Stimulated activated CD4-positive, alpha-beta T cell treated with anti-CD3 and anti-CD28 coated beads, TNF-alpha, amount 100 ng/mL, for 4 hours (primary cell): ENCODE results near the gene LIPE.
A peak's percentile ranks its signal among the peaks of the same experiment; 100 is the strongest.

ENCODE experiments used
- DNase-seq, 3 experiments: peaks; one replicate each; pipeline ENCODE4 v3.0.0-alpha.2; 2020; ENCODE audit warnings: low read depth in 3 of 3

LIPE gene

DNA sequence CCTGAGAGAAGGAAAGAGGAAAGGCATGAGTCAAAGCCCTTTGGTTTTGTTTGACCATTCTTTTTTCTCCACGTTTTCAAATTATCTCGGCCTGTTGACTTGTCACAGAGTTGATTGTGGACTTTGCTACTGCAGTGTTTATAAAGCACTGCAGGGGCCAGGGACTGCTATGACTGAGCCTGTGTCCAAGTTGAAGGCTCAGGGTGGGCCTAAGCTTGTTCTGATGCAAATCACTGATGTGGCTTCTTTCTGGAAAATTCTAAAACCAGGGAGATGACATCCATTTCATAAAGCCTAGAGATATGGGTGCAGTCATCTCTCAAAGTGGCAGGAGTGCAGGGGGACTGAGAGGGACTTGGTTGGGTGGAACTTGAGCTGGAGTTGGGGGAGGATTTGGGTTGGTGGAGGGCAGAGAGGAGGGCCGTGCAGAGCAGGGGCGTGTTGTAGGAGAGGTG is 16.8 kb upstream of the LIPE start:
- DNase-seq: no peak

DNA sequence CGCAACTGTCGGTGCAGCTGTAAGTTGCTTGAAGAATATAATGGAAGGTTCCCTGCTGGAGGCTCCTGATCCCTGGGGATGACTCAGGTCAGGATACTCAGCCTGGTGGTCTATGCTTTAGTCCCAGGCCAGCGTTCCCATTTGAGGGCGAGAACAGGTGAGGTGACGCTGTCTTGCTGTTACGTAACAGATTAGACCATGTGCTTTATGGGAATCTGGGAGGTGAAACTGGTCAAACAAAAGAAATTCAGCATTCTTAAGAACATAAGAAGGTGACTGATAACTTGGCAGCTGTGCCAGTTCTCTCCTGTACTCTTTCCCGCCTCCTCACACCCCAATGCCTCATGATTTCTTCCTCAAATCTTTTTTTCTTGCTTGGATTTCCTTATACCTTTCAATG is 15.6 kb upstream of the LIPE start, which contains the start of gene CXCL17:
CXCL17 (minus strand) TSS at position 114 of the 400 bp plus-strand sequence. CDS start 114 bp downstream, outside the sequence.
- no peak for DNase-seq

DNA sequence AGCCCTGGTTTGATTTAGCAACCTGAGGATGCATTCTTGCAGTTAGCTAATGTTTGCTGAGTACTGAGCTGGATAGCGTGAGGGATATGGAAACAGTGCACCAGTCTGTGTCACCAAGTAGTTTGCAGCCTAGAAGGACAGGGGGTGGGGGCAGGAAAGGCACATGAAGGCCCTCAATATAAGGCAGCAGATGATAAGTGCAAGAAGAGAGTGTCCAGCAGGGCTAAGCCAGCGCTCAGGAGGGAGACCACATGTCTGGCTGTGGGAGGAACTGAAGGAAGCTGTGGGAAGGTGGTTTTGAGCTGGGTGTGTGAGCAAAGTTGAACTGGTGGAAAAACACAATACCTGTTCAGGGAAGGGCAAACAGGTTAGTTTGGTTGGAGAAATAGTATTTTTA is 13.9 kb upstream of the LIPE start:
- DNase-seq: no peak

DNA sequence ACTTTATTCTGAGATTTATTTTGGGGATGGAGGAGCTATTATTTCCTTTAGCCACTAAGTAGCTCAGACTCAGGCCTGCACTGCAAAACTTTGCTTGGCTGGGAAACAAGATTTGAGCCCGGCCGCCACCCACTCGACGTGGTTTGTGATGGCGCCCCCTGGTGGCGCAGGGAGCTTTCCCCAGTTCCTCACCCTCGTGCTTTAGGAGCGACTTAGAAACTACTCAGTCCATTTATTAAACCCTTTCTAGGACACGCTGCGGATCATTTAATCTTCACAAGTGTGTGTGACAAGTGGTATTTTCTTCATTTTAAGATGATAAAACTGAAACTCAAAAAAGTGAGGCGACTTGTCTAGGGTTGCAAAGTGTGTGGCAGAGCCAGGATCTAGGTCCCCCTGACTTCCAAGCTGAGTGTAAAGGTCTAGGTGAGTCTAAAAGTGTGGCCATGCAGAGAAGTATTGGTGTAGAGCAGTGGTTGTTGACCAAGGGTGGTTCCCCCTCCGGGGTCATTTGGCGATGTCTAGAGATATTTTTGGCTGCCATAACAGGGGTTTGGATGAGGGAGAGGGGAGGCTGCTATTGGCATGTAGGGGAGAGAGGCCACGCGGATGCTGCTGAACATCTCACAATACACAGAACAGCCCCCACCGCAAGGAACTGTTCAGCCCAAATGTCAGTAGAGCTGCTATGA is 13.3 kb upstream of the LIPE start:
- DNase-seq: peak; percentile 65 to 78 (median 68)

DNA sequence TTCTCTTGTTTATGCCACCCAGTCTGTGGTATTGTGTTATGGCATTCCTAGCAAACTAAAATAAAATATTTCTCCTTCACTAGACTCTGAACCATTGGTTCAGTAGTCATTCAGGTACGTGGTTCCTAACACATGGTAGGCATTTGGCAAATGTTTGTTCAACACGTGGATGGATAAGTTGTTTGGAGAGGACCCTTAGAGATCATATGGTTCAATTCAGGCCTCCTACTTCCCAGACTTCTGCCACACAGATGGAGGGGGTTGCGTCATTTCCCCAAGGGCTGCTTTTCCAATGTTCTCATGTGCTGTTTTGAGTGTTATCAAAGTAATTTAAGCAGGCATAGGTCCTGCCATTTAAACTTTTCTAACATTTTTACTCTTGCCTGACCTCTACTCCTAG is 8.8 kb upstream of the LIPE start:
- DNase-seq: no peak

DNA sequence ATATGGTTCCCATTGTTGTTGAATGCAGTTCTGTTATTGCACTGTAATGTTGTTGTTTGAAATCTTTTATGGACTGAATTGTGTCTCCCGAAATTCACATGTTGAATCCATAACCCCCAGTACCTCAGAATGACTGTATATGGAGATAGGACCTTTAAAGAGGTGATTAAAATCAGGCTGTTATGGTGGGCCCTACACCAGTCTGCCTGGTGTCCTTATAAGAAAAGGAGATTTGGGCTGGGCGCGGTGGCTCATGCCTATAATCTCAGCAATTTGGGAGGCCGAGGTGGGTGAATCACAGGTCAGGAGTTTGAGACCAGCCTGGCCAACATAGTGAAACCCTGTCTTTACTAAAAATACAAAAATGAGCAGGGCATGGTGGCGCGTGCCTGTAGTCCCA is 8.1 kb upstream of the LIPE start:
- no peak for DNase-seq

DNA sequence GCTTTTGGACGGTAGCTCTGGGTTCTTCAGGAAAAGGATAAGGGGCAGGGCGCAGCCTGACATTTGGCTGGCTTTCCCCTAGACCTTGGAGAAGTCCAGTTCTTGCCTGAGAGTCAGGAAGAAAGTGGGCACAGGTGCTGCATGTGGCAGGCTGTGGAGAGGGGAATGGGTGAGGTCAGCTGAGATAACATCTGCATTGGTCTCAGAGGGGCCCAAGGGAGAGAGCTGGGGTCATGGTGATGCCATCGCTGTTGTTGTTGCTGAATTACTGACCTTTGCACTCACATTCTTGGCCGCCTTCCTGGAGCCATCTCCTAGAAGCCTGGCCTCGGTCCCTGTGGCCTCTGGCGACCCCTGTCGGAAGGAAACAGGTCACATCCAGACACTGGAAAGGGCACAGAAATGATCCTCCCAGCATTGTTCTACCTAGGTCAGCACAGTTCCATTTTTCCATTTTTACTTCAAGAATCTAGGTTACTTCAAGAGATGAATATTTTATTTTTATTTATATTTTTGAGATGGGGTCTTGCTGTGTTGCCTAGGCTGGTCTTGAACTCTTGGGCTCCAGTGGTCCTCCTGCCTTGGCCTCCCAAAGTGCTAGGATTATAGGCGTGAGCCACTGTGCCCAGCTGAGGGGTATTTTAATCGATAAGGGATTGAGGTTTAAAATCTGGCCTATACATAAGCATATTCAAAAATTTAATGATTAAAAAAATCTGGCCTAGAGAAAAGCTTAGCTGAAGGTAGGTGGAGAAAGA is 6.5 kb upstream of the LIPE start:
- DNase-seq: peak in 2 of 3 experiments; percentile 35 to 47

DNA sequence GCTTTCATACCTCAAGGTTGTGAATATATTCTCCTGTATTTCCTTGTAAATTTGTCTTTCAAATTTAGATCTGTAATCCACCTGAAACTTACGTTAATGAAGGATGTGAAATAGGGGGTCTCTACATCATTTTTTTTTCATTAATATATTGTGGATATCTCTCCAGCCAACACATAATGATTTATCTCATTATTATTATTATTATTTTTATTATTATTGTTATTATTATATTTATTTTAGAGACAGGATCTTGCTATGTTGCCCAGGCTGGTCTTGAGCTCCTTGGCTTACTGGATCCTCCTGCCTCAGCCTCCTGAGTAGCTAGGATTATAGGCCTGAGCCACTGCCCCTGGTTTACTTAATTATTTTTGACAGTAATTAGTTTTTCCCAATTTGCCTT is 4.3 kb upstream of the LIPE start:
- DNase-seq: no peak

DNA sequence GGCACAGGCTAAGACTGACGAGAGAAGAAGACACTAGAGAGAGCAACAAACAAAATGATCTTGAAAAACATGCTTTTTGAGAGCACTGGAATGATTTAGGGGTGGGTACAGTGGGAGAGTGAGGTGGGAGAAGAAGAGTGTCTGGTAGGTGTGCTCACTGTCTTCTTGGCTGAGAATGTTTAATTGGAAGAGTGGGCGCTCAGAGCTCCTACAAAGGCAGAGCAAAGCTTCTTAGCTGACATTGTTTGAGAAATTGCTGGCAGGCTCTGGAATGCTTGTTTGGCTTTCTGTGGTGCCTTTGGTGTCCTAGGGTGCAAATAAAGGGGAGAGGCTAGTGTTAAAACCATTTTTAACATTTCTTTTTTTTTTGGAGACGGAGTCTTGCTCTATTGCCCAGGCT is 1.5 kb upstream of the LIPE start:
- DNase-seq: no peak

DNA sequence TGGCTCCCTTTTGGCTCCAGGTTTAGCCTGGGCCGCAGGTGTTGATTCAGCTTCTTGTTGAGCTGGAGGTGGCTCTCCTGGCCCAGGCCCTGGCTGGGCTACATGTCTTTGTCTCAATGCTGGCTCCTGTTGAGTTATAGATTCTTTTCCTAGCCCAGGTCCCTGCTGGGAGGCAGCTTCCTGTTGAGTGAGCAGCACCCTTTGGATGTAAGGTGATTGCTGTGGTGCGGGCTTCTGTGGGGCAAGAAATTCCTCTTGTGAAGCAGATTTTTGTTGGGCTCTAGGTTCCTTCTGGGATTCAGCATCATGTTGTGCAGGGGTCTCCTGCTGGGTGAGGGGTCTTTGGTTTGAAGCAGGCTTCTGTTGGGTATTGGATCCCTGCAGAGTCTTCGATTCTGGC is 545 bp downstream of the LIPE start:
- no peak for DNase-seq

DNA sequence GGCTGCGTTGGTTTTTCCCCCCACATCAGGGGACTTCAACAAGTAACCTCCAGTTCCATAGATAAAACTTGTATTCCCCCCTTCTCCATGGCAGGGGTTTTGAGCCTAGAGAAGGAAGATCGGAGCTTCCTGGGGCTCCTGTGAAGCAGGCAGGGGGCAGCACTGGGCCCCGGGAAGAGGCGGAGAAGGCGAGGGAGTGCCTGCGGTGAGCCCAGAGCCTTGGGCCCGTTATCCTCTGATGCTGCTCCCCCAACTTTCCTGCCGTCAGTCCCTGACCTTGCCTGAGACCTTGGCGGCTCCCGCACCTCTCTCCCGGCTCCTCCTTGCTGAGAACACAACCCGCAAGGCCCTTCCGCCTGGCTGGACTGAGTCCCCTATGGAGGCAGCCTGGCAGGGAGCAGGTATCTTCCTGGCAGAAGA is 2.5 kb downstream of the LIPE start:
- DNase-seq: no peak

DNA sequence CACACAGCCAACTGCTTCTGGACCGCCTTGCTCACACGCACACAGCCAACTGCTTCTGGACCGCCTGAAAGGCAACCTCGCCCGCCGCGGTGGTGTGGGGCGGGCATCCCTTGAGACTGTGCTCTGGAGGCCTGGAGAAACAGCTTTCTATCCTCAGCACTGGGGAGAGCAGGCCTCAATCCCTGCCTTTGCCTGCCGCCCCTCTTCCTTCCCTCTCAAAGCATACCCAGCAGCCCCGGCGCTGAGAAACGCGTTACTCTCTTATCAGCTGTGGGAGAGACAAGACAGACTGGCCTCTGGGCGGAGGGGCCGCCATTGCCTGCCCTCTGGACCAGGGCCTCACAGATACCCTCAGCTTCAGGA is 2.9 kb downstream of the LIPE start:
- no peak for DNase-seq

DNA sequence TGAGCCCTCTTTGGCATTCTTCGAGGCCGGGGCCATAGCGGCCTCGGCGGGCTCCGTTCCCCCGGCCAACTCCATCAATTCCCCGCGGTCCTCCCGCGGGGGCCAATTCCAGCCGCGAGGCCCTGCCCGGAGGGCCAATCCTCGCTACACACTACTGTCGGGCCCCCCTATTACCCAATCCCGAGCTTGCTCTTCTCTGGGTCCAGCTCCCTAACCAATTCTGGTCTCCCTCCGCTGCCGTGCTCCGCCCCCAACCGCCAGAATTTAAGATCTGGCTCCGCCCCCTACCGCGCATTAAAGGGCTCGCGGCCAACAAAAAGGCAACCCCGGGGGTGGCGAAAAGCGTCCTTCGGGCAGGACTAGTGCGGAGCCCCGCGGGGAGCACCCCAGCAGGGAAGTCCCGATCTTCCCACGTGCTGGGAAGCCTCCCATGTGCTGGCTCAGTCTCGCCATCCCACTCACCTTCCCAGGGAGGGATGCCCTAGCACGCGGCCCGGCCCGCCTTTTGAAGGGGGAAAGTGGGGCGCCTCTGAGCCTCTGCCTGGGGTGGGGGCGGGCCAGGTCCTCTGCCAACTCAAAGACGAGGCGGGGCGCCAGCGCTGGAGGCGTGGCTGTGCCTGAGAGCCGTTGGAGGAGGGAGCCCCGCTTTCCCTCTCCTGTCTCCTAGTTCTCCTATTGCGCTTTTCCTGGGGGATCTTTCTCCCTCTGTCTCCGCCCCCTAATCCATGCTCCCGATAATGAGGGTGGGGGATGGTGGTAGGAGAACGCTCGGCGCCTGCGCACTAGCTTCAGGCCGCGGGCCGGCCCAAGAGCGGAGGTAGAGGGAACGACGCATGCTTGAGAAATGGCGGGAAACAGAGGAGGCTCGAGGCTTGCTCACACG is 3.5 kb downstream of the LIPE start:
- DNase-seq: peak; percentile 88 to 92 (median 89)

DNA sequence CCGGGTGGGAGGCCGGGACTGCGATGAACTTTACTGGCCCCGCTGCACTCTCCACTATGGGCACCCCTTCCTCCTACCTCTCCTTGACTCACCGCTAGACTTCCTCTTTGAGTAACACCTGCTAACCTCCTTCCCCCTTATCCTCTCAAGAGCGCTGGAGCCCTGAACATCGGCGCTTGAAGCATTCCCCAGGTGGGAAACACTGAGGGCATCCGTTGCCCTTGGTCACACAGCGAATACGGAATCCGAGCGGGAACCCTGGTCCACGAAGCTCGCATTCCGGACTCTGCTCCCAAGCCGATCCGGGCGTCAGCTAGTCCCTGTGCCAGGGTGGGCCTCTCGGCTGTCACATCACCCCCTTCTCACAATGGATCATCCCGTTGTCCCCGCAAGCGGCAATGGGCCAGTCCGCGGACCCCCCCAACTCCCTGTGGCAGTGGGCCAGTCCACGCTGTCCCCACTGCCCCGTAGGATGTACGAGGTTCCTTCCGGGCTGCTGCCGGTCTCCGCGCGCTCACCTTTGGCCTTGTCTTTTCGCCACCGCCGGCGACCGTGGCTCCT is 4.2 kb downstream of the LIPE start:
- DNase-seq: peak; percentile 10 to 29 (median 24)

DNA sequence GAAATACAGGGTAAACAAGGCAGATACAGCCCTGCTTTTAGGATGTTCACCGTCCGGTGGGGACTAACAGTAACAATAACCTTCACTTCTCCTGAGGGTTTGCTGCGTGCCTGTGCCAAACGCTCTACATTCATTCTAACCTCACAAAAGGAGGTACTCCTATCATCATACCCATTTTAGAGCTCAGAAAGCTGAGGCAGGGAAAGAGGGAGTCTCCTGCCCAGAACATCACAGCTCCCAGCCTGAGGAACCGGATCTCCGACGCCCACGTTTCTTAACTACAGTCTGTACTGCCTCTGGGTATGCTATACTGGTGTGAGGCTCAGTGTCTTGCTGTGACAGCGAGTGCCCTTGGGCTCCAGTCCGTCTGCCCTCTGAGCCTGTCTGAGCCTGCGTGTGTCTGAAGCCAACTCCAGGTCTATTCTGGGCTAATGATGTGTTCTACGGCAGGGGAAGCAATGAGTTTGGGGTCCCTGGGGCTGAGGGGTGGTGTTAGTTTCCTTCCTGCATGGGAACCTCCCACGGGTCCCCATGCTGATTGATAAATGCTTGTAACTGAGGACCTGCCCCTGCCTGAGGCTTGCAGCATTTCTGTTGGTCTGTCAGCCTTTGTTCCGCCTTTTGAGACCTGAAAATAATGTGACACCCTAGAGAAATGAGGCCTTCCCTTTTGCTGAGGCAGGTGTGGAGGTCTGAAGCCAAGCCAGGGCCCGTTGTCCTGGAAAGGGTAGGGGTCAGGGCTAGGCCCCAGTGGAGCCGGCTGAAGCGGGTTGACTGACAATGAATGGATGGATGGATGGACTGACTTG is 4.9 kb downstream of the LIPE start:
- DNase-seq: no peak

DNA sequence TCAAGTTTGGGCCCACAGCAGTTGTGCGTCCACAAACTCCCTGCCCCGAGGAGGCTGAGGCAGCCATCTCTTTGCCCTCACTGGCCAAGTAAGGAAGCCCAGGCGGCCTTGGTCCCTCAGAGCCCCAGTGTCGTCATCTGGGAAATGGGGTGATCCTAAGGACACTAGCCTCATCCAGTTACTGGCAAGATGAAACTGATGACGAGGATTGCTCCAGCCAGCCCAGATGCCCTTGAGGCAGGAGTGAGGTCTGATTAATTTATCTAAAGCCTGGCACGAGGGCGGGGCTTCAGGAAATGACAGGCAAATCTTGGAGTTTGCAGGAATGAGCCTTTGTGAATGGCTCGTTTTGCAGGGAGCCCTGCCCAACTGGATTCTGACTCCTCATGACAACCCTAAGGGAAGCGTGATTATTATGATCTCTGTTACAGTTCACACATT is 5.6 kb downstream of the LIPE start:
- no peak for DNase-seq

DNA sequence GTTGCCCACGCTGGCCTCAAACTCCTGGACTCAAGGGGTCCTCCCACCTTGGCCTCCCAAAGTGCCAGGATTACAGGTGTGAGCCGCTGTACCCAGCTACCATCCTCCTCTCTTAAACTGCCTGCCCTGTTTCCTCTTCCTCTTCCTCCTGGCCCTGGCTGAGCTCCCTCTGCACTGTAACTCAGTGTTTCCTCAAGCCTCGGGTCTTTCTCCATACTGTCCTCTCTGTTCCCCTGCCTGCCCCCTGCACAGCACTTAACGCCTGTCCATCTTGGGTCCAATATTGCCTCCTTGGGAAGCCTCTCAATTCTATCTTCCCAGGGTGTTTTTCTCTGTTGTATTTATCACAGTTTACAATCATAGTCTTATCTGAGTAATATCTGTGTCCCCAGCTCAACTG is 6.1 kb downstream of the LIPE start:
- DNase-seq: no peak

DNA sequence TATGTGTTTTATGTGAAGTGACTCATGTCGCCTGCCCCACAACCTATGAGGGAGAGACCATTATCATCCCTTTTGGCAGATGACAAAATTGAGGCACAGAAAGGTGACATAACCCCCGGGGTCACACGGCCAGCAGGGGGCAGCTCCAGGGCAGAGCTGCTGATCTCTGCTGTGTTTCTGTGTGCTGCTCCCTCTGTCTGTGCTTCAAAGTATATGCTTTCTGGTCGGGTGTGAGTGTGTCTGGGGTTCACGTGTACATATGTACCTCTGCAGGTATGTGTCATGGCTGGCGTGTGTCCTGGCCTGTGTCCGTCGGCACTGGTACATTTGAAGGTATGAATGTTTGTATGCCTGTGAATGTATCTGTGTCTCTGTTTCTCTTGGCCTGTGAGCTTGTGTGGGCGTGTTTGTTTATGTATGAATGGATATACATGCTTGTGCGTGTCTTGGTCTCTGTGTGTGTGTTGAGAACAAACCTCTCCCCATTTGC is 7.1 kb downstream of the LIPE start:
- DNase-seq: peak; percentile 42 to 62 (median 62)

DNA sequence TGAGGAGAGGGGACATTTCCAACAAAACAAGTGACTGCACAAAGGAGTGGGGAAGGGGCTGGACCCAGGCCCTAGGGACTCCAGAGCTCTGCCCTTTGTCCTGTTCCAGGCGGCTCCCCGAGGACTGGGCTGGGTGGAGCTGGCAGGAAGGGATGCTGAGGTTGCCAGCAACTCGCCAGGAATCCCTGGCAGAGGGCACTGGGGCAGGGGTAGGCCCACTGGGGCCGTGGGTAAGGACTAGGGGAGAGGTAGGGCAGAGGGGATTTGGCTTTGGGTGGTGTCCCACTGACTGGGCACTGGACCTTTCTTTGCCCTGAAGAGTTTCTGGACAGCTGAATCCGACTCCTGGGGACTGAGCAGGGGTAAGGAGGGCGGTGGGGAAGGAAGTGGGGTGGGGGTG is 7.9 kb downstream of the LIPE start:
- no peak for DNase-seq

DNA sequence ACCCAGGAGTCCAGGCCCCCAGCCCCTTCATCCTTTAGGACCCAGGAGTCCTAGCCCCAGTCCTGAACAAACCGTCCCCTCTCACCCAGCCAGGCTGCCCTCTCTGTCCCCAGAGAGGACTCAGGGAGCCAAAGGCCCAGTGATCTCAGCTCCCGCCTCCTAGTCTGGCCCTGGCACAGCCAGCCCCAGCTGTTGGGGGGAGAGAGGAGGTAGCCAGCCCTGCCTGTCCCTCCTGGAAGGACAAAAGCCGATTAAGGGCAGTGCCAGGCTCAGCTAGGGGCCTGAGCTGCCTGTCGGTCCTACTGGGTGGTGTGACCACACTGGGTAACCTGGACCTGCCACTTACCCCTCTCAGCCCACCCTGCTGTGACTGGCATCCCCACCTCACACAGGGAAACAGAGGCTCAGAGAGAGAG is 14.5 kb downstream of the LIPE start:
- no peak for DNase-seq

DNA sequence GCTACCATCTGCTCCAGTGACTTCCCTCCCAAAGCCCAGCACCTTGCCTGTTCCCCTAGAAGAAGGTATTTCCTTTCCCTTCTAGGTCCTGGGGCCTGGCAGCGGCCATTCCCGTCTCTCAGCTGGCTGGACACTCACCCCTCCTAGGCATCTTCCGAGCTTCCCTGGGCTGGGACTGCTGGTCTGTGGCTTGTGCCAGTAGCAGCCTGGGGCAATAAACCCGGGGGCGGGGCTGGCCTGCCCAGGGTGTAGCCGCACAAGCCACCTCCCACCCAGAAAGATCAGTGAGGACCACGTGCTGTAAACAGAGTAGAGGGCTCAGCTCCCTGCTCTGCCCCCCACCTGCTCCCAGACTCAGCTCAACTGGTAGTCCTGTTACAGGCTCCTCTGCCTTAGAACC is 15.0 kb downstream of the LIPE start:
- DNase-seq: no peak
